Keratinocyte (primary cell): ENCODE measurements around the gene SCAI. TPM values are rescaled to one million over a fixed set of nuclear protein-coding genes. Genes with fewer than 3 reads are reported as not detected.

Source experiments
- DNase-seq: peaks from one replicate; pipeline ENCODE4 v3.0.0-alpha.2; 2011; ENCODE audit warnings: low read depth, missing footprints, low spot score
- FAIRE-seq: peaks from 2 replicates; lab custom pipeline; 2011; peaks lifted over from hg19 to GRCh38; lab: Jason Lieb, UNC
- H2AFZ ChIP-seq: 2 replicates; pipeline ENCODE4 v1.6.0; 2012; ENCODE audit warnings: low read length, control low read depth, inconsistent platforms; ENCODE audit not compliant: control insufficient read depth
- H3K27ac ChIP-seq: 2 replicates; pipeline ENCODE4 v1.5.1; 2011; ENCODE audit warnings: low read length; ENCODE audit not compliant: control insufficient read depth, insufficient read depth
- H3K27me3 ChIP-seq: 3 replicates; pipeline ENCODE4 v1.6.0; 2011; ENCODE audit warnings: low read length; ENCODE audit not compliant: control insufficient read depth, insufficient read depth; ENCODE audit errors: extremely low read depth
- H3K36me3 ChIP-seq, 2 experiments: 2 replicates in 1 of 2; 3 replicates in 1 of 2; pipeline ENCODE4 v1.5.1; 2011; ENCODE audit warnings: low read length in 2 of 2, mild to moderate bottlenecking in 1 of 2; ENCODE audit not compliant: control insufficient read depth in 2 of 2, insufficient read depth in 2 of 2; ENCODE audit errors: extremely low read depth in 1 of 2
- H3K4me1 ChIP-seq: 3 replicates; pipeline ENCODE4 v1.5.1; 2011; ENCODE audit warnings: low read length; ENCODE audit not compliant: control insufficient read depth, insufficient read depth; ENCODE audit errors: extremely low read depth
- H3K4me2 ChIP-seq: 3 replicates; pipeline ENCODE4 v1.6.0; 2011; ENCODE audit warnings: low read depth, low read length; ENCODE audit not compliant: control insufficient read depth, insufficient read depth; ENCODE audit errors: extremely low read depth
- H3K4me3 ChIP-seq, 3 experiments: fragments of 200-600 bp in 1 of 3; sonication (generic) in 1 of 3; 2 replicates in 2 of 3; 3 replicates in 1 of 3; pipeline ENCODE4 v1.5.1; 2011 to 2016; ENCODE audit warnings: low read length in 3 of 3, mild to moderate bottlenecking in 3 of 3, control low read depth in 2 of 3, inconsistent platforms in 1 of 3, low read depth in 1 of 3, mixed read lengths in 1 of 3, mixed run types in 1 of 3, moderate library complexity in 1 of 3; ENCODE audit not compliant: control insufficient read depth in 2 of 3, insufficient read depth in 2 of 3; ENCODE audit errors: extremely low read depth in 1 of 3
- H3K79me2 ChIP-seq: 2 replicates; pipeline ENCODE4 v1.6.0; 2012; ENCODE audit warnings: low read length; ENCODE audit not compliant: control insufficient read depth, insufficient read depth
- H3K9ac ChIP-seq: 3 replicates; pipeline ENCODE4 v1.6.0; 2011; ENCODE audit warnings: low read length; ENCODE audit not compliant: control insufficient read depth, insufficient read depth; ENCODE audit errors: extremely low read depth
- H3K9me1 ChIP-seq: 3 replicates; pipeline ENCODE4 v1.6.0; 2011; ENCODE audit warnings: low read length; ENCODE audit not compliant: control insufficient read depth, insufficient read depth; ENCODE audit errors: extremely low read depth
- H3K9me3 ChIP-seq: 2 replicates; pipeline ENCODE4 v1.5.1; 2012; ENCODE audit warnings: low read depth, low read length; ENCODE audit not compliant: control insufficient read depth
- H4K20me1 ChIP-seq: 3 replicates; pipeline ENCODE4 v1.6.0; 2011; ENCODE audit warnings: low read length; ENCODE audit not compliant: control insufficient read depth, insufficient read depth; ENCODE audit errors: extremely low read depth
- EZH2 ChIP-seq: IDR thresholded peaks from one replicate; pipeline ENCODE4 v1.6.1; 2012; ENCODE audit warnings: inconsistent platforms, mild to moderate bottlenecking, low read length, moderate library complexity
- dilution Hi-C: fragments of 300-500 bp; cut with MboI; formaldehyde crosslinking; loops from one replicate; pipeline ENCODE4 v1.7.0; 2020; ENCODE audit warnings: low sequenced_read_pairs; ENCODE audit not compliant: extremely low pct_ligation_motif_present
- polyA plus RNA-seq, 5 experiments: library from polyadenylated mRNA; depleted of rRNA in 3 of 5; stranded (reverse) in 3 of 5; stranded (forward) in 1 of 5; unstranded in 1 of 5; fragments of >200 nt; gene quantifications; 1 replicate in 1 of 5; 2 replicates in 3 of 5; 3 replicates in 1 of 5; pipeline versions ENCODE4 v1.2.1 to v1.2.3, GENCODE V29; 2011 to 2012; ENCODE audit warnings: missing spikeins in 2 of 5, low read depth in 1 of 5, low replicate concordance in 1 of 5
- TF ChIP-seq, protein P1 (sequence below), 3 experiments: IDR thresholded peaks in 1 of 3; conservative IDR thresholded peaks in 1 of 3; optimal IDR thresholded peaks in 1 of 3; 2 replicates in 2 of 3; 3 replicates in 1 of 3; pipeline versions ENCODE3 to v1.5.1; 2011; ENCODE audit warnings: low read length in 3 of 3, mild to moderate bottlenecking in 3 of 3, moderate library complexity in 2 of 3, control low read depth in 1 of 3, inconsistent platforms in 1 of 3; ENCODE audit not compliant: insufficient read depth in 2 of 3; ENCODE audit errors: extremely low read depth in 1 of 3

The SCAI gene
- polyA plus RNA-seq, 1 donor (not counting 4 experiments of a cell fraction or from before 2014, with no cell fraction given) = 3.0 TPM

DNA sequence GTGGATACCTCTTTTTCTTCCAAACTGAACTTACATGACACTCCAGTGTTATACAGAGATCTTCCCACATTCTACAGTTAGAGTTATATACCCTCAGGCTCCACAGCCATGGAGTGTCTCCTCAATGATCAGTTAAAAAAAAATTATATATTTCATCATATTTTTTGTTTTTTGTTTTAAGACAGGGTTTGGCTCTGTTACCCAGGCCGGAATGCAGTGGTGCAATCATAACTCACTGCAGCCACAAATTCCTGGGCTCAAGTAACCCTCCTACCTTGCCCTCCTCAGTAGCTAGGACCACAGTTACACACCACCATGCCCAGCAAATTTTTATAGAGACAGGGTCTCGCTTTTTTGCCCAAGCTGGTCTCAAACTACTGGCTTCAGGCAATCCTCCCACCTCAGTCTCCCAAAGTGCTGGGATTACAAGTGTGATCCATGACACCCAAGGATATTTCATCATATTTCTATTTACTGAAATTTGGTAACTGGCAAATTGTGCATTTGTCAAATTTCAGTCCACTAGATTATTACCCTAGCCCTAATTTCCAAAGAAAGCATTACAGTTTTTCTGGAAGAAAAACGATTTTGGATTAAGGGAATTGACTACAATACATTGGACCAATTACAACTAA lies 18.1 kb upstream of the SCAI start:
- no peak overlapping the region for H2AFZ ChIP-seq
- H4K20me1 ChIP-seq = no peaks in the 10 kb centered on the region
- DNase-seq = no peak
- peaks cover 0 to 3% of the 10 kb centered on the region in 2 experiments for H3K36me3 ChIP-seq
- no peak overlapping the region for H3K4me2 ChIP-seq
- TF ChIP-seq, protein P1, sequence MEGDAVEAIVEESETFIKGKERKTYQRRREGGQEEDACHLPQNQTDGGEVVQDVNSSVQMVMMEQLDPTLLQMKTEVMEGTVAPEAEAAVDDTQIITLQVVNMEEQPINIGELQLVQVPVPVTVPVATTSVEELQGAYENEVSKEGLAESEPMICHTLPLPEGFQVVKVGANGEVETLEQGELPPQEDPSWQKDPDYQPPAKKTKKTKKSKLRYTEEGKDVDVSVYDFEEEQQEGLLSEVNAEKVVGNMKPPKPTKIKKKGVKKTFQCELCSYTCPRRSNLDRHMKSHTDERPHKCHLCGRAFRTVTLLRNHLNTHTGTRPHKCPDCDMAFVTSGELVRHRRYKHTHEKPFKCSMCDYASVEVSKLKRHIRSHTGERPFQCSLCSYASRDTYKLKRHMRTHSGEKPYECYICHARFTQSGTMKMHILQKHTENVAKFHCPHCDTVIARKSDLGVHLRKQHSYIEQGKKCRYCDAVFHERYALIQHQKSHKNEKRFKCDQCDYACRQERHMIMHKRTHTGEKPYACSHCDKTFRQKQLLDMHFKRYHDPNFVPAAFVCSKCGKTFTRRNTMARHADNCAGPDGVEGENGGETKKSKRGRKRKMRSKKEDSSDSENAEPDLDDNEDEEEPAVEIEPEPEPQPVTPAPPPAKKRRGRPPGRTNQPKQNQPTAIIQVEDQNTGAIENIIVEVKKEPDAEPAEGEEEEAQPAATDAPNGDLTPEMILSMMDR (optimal IDR thresholded peaks at IDR 0.05 in 1 of 3, IDR thresholded peaks at IDR 0.05 in 1 of 3, conservative IDR thresholded peaks at IDR 0.05 in 1 of 3; ENCODE audit: extremely low read depth in 1 of 3, insufficient read depth in 2 of 3, low read length in 3 of 3) = no peak
- no peak for TF ChIP-seq EZH2
- H3K27ac ChIP-seq = no peak overlapping the region
- H3K9me1 ChIP-seq = no peaks in the 10 kb centered on the region
- H3K27me3 ChIP-seq = no peaks in the 10 kb centered on the region
- H3K4me3 ChIP-seq = no peak overlapping the region
- FAIRE-seq = no peak
- dilution Hi-C loops = no loop called here
- H3K79me2 ChIP-seq = peaks cover 13% of the 10 kb centered on the region
- no peak overlapping the region for H3K9ac ChIP-seq
- H3K9me3 ChIP-seq = no peaks in the 10 kb centered on the region
- H3K4me1 ChIP-seq = peaks cover 3% of the 10 kb centered on the region

DNA sequence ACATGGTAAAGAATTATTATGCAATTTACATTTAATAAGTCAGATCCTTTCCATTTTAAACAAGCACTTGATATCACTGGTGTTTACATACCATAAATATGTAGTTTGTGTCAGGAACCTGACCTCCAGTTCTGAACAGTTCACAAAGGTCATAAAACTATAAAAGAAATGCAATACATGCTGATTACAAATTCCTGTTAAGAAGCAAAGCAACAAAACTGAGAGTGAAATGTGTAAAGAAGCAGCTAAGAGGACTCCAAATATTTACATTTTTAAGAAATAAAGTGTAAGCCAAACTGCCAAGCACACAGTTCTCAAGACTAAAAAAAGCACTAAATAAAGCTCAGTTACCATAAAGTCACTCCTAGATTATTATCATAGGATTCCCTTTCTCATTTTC lies 17.4 kb upstream of the SCAI start:
- dilution Hi-C loops = no loop called here
- H2AFZ ChIP-seq = no peak overlapping the region
- no peak for DNase-seq
- peaks cover 12% of the 10 kb centered on the region for H3K79me2 ChIP-seq
- H3K27me3 ChIP-seq = no peaks in the 10 kb centered on the region
- no peak overlapping the region for H3K4me2 ChIP-seq
- peaks cover 3% of the 10 kb centered on the region for H3K4me1 ChIP-seq
- TF ChIP-seq EZH2 = no peak
- TF ChIP-seq, protein P1 (optimal IDR thresholded peaks at IDR 0.05 in 1 of 3, IDR thresholded peaks at IDR 0.05 in 1 of 3, conservative IDR thresholded peaks at IDR 0.05 in 1 of 3; ENCODE audit: extremely low read depth in 1 of 3, insufficient read depth in 2 of 3, low read length in 3 of 3) = no peak
- H3K27ac ChIP-seq = no peak overlapping the region
- no peaks in the 10 kb centered on the region for H3K9me1 ChIP-seq
- no peaks in the 10 kb centered on the region for H4K20me1 ChIP-seq
- H3K4me3 ChIP-seq = no peak overlapping the region
- no peak overlapping the region for H3K9ac ChIP-seq
- H3K36me3 ChIP-seq = peaks cover 0 to 3% of the 10 kb centered on the region in 2 experiments
- FAIRE-seq = no peak
- H3K9me3 ChIP-seq = no peaks in the 10 kb centered on the region
